Neural cell (in vitro differentiated cells): ENCODE results near the gene KIF6. TPM values are rescaled to one million over a fixed set of nuclear protein-coding genes. Genes with fewer than 3 reads are reported as not detected.

ENCODE experiments used
- H2AFZ ChIP-seq: fragments of 200-600, 300-800 bp; sonication (generic), shearing (Covaris generic); 2 replicates; pipeline ENCODE4 v1.6.0; 2014; ENCODE audit warnings: low read depth, mild to moderate bottlenecking, antibody characterized with exemption, low read length, moderate library complexity
- H3F3A ChIP-seq: fragments of 200-600 bp; shearing (Covaris generic); 2 replicates; pipeline ENCODE4 v1.6.1; 2016; ENCODE audit warnings: mild to moderate bottlenecking, moderate library complexity, mixed read lengths, antibody characterized with exemption, low read length; ENCODE audit not compliant: insufficient read depth, poor library complexity, severe bottlenecking
- H3K27ac ChIP-seq: fragments of 200-600, 300-800 bp; sonication (generic), shearing (Covaris generic); 2 replicates; pipeline ENCODE4 v1.5.1; 2014; ENCODE audit warnings: mild to moderate bottlenecking, low read length, moderate library complexity
- H3K27me3 ChIP-seq: fragments of 300-800, 200-600 bp; sonication (generic), shearing (Covaris generic); 2 replicates; pipeline ENCODE4 v1.6.0; 2014; ENCODE audit warnings: mild to moderate bottlenecking, low read depth, low read length, moderate library complexity; ENCODE audit not compliant: insufficient read depth
- H3K36me3 ChIP-seq: fragments of 300-800, 200-600 bp; sonication (generic), shearing (Covaris generic); 2 replicates; pipeline ENCODE4 v1.5.1; 2014; ENCODE audit warnings: mild to moderate bottlenecking, antibody characterized with exemption, low read length, moderate library complexity; ENCODE audit not compliant: insufficient read depth
- H3K4me2 ChIP-seq: fragments of 300-800, 200-600 bp; sonication (generic), shearing (Covaris generic); 2 replicates; pipeline ENCODE4 v1.6.0; 2014; ENCODE audit warnings: mild to moderate bottlenecking, low read length
- H3K4me3 ChIP-seq: fragments of 300-800, 200-600 bp; sonication (generic), shearing (Covaris generic); 2 replicates; pipeline ENCODE4 v1.5.1; 2014; ENCODE audit warnings: mild to moderate bottlenecking, low read length, moderate library complexity
- H3K79me2 ChIP-seq: fragments of 200-600 bp; shearing (Covaris generic); replicated peaks from 2 replicates; pipeline ENCODE4 v1.6.0; 2014; ENCODE audit warnings: mild to moderate bottlenecking, low read length, moderate library complexity; ENCODE audit not compliant: insufficient read depth
- H3K9ac ChIP-seq: fragments of 300-800, 200-600 bp; sonication (generic), shearing (Covaris generic); 2 replicates; pipeline ENCODE4 v1.6.1; 2016; ENCODE audit warnings: mild to moderate bottlenecking, low read length, mixed read lengths
- H3K9me2 ChIP-seq: fragments of 200-600 bp; shearing (Covaris generic); 2 replicates; pipeline ENCODE4 v1.6.1; 2016; ENCODE audit warnings: mild to moderate bottlenecking, low read length, mixed read lengths; ENCODE audit not compliant: insufficient read depth
- H3K9me3 ChIP-seq: fragments of 200-600, 300-800 bp; sonication (generic), shearing (Covaris generic); 2 replicates; pipeline ENCODE4 v1.6.1; 2016; ENCODE audit warnings: mild to moderate bottlenecking, mixed run types, low read length, moderate library complexity, mixed read lengths
- H4K20me1 ChIP-seq: fragments of 200-600 bp; shearing (Covaris generic); 2 replicates; pipeline ENCODE4 v1.6.1; 2016; ENCODE audit warnings: mild to moderate bottlenecking, mixed run types; ENCODE audit not compliant: insufficient read depth
- EP300 ChIP-seq: fragments of 450-650 bp; conservative IDR thresholded peaks from 2 replicates; pipeline ENCODE4 v1.6.1; 2014; ENCODE audit warnings: antibody characterized with exemption, mild to moderate bottlenecking, moderate library complexity; ENCODE audit not compliant: poor library complexity, severe bottlenecking
- EZH2 ChIP-seq: fragments of 200-600, 300-800 bp; shearing (Covaris generic), sonication (generic); IDR thresholded peaks from 2 replicates; pipeline ENCODE4 v1.6.1; 2014; ENCODE audit warnings: antibody characterized with exemption, low read length, borderline replicate concordance, mild to moderate bottlenecking; ENCODE audit not compliant: insufficient read depth, poor library complexity, severe bottlenecking
- MXI1 ChIP-seq: fragments of 450-650 bp; conservative IDR thresholded peaks from 2 replicates; pipeline ENCODE4 v1.6.1; 2014; ENCODE audit warnings: antibody characterized with exemption, mild to moderate bottlenecking; ENCODE audit not compliant: poor library complexity, severe bottlenecking
- POLR2AphosphoS5 ChIP-seq: IDR thresholded peaks from 2 replicates; pipeline ENCODE4 v1.6.1; 2012
- RAD21 ChIP-seq: fragments of 450-650 bp; conservative IDR thresholded peaks from 2 replicates; pipeline ENCODE4 v1.6.1; 2014; ENCODE audit warnings: antibody characterized with exemption, mild to moderate bottlenecking, moderate library complexity
- SMC3 ChIP-seq: fragments of 450-650 bp; conservative IDR thresholded peaks from 2 replicates; pipeline ENCODE4 v1.6.1; 2014; ENCODE audit warnings: antibody characterized with exemption, mild to moderate bottlenecking, moderate library complexity; ENCODE audit not compliant: poor library complexity
- TAF1 ChIP-seq: IDR thresholded peaks from 2 replicates; pipeline ENCODE4 v1.6.1; 2012; ENCODE audit warnings: low read depth
- polyA plus RNA-seq: library from polyadenylated mRNA; depleted of rRNA; stranded (reverse); fragments of >200 nt; gene quantifications from 2 replicates; pipeline ENCODE4 v1.2.3, GENCODE V29; 2014
- TF ChIP-seq, protein P1 (sequence below): fragments of 450-650 bp; IDR thresholded peaks from 2 replicates; pipeline ENCODE4 v1.5.1; 2014; ENCODE audit warnings: antibody characterized with exemption, mild to moderate bottlenecking, moderate library complexity; ENCODE audit not compliant: poor library complexity, severe bottlenecking
- TF ChIP-seq, protein P2 (sequence below): IDR thresholded peaks from 2 replicates; pipeline ENCODE4 v1.6.1; 2012; ENCODE audit warnings: borderline replicate concordance

Gene KIF6
- polyA plus RNA-seq, 1 donor from 2014 or later = 2.1 TPM

DNA sequence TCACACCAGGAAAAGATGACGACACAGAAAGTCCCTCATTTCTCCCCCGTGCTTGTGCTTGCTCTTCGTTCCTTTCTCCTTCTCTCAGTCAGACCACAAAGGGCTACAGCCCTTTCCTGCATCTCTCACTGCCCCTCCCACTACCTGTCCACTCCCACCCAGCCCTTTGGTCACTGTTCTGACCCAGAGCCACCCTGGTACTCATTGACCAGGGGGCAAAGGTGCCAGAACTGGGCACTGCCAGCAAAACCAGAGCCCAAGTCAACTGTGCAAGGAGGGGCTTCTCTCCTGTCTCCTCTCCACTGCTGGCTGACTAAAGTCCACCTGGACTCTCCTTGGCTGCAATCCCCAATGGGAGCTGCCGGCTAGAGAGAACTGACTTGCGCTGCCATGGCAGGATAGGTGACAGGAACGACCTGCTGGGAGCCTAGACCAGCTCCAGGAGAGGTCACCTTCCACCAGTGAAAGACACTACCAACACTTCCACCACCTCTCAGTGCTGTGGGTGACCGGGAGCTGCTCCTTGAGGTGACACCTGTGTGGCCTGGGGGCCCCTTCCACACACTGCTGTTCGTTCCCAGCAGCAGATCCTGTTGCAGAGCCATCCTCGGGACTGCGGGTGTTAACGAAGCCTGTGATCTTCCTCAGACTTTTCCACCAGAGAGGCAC lies 443.8 kb downstream of the KIF6 start:
- Histone ChIP-seq H3K4me2 (no peak overlapping the region), H3K9ac (no peak overlapping the region), H3F3A (no peaks in the 10 kb centered on the region), H3K9me3 (no peaks in the 10 kb centered on the region), H3K79me2 (no peaks in the 10 kb centered on the region), H4K20me1 (no peaks in the 10 kb centered on the region), H2AFZ (no peak overlapping the region), H3K9me2 (no peaks in the 10 kb centered on the region), H3K27me3 (no peaks in the 10 kb centered on the region), H3K27ac (no peak overlapping the region), H3K4me3 (no peak overlapping the region), H3K36me3 (no peaks in the 10 kb centered on the region)
- TF ChIP-seq MXI1 = no peak
- TF ChIP-seq POLR2AphosphoS5 = no peak
- no peak for TF ChIP-seq SMC3
- TF ChIP-seq, protein P1, sequence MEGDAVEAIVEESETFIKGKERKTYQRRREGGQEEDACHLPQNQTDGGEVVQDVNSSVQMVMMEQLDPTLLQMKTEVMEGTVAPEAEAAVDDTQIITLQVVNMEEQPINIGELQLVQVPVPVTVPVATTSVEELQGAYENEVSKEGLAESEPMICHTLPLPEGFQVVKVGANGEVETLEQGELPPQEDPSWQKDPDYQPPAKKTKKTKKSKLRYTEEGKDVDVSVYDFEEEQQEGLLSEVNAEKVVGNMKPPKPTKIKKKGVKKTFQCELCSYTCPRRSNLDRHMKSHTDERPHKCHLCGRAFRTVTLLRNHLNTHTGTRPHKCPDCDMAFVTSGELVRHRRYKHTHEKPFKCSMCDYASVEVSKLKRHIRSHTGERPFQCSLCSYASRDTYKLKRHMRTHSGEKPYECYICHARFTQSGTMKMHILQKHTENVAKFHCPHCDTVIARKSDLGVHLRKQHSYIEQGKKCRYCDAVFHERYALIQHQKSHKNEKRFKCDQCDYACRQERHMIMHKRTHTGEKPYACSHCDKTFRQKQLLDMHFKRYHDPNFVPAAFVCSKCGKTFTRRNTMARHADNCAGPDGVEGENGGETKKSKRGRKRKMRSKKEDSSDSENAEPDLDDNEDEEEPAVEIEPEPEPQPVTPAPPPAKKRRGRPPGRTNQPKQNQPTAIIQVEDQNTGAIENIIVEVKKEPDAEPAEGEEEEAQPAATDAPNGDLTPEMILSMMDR = no peak
- TF ChIP-seq EZH2 = no peak
- no peak for TF ChIP-seq RAD21
- TF ChIP-seq TAF1 = no peak
- no peak for TF ChIP-seq EP300
- TF ChIP-seq, protein P2, sequence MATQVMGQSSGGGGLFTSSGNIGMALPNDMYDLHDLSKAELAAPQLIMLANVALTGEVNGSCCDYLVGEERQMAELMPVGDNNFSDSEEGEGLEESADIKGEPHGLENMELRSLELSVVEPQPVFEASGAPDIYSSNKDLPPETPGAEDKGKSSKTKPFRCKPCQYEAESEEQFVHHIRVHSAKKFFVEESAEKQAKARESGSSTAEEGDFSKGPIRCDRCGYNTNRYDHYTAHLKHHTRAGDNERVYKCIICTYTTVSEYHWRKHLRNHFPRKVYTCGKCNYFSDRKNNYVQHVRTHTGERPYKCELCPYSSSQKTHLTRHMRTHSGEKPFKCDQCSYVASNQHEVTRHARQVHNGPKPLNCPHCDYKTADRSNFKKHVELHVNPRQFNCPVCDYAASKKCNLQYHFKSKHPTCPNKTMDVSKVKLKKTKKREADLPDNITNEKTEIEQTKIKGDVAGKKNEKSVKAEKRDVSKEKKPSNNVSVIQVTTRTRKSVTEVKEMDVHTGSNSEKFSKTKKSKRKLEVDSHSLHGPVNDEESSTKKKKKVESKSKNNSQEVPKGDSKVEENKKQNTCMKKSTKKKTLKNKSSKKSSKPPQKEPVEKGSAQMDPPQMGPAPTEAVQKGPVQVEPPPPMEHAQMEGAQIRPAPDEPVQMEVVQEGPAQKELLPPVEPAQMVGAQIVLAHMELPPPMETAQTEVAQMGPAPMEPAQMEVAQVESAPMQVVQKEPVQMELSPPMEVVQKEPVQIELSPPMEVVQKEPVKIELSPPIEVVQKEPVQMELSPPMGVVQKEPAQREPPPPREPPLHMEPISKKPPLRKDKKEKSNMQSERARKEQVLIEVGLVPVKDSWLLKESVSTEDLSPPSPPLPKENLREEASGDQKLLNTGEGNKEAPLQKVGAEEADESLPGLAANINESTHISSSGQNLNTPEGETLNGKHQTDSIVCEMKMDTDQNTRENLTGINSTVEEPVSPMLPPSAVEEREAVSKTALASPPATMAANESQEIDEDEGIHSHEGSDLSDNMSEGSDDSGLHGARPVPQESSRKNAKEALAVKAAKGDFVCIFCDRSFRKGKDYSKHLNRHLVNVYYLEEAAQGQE = no peak

DNA sequence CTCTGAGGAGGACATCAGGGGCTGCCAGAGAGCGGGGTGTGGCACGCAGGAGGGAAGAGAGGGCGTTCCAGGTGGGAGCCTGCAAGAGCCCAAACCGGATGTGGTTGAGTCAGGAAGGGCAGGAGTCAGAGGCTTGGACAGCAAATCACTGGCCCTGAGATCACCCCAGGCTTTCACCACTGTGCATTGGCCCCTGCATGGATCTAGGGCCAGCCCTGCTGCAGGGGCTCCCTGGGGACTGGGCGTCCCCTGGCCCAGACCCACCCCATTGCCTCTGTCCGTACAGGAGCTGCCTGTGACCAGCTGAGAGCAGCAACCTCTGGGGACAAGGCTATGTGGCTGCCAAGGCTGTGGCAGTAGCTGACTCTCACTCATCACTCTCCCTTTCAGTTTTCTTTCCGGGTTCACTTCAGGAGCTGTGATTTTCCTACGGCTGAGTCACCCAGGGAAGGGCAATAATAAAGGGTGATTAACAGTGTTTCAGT lies 444.9 kb downstream of the KIF6 start:
- Histone ChIP-seq H3K4me3 (no peak overlapping the region), H4K20me1 (no peaks in the 10 kb centered on the region), H3K9me2 (no peaks in the 10 kb centered on the region), H2AFZ (no peak overlapping the region), H3K9ac (no peak overlapping the region), H3K4me2 (no peak overlapping the region), H3K9me3 (no peaks in the 10 kb centered on the region), H3K36me3 (no peaks in the 10 kb centered on the region), H3K79me2 (no peaks in the 10 kb centered on the region), H3F3A (no peaks in the 10 kb centered on the region), H3K27me3 (no peaks in the 10 kb centered on the region), H3K27ac (no peak overlapping the region)
- TF ChIP-seq RAD21 (no peak), MXI1 (no peak), EP300 (no peak), TAF1 (no peak), SMC3 (no peak), POLR2AphosphoS5 (no peak), EZH2 (no peak)
- TF ChIP-seq, protein P2 = no peak
- TF ChIP-seq, protein P1 = no peak
